HepG2 (cell line): ENCODE measurements around the gene CADM1.

Experiments used
- HNRNPK ChIP-seq: fragments of 200-400 bp; formaldehyde crosslinking; IDR thresholded peaks from 2 replicates; pipeline ENCODE4 v1.6.1; 2018; ENCODE audit warnings: low read length, low read depth, moderate library complexity, mild to moderate bottlenecking; ENCODE audit not compliant: poor library complexity, severe bottlenecking
- HOXA9 ChIP-seq: sonication (generic); formaldehyde crosslinking; IDR thresholded peaks from 2 replicates; pipeline ENCODE4 v1.8.1; 2022; ENCODE audit warnings: missing genetic modification reagents, mild to moderate bottlenecking, moderate library complexity, borderline replicate concordance
- PRDM10 ChIP-seq: sonication (generic); formaldehyde crosslinking; IDR thresholded peaks from 2 replicates; pipeline ENCODE4 v1.4.0; 2020; ENCODE audit warnings: low read depth, missing genetic modification reagents
- SNAI1 ChIP-seq: sonication (generic); formaldehyde crosslinking; IDR thresholded peaks from 2 replicates; pipeline ENCODE4 v1.5.0; 2020; ENCODE audit warnings: mild to moderate bottlenecking, missing genetic modification reagents, borderline replicate concordance
- SNAPC2 ChIP-seq: sonication (generic); formaldehyde crosslinking; IDR thresholded peaks from 2 replicates; pipeline ENCODE4 v1.8.1; 2022; ENCODE audit warnings: mild to moderate bottlenecking, missing genetic modification reagents
- ZFP36 ChIP-seq: fragments of 150-350 bp; IDR thresholded peaks from 2 replicates; pipeline ENCODE4 v1.6.1; 2018; ENCODE audit warnings: borderline replicate concordance, low read length, low read depth; ENCODE audit not compliant: partially characterized antibody

- TF ChIP-seq ZFP36 (no peak), SNAI1 (CRISPR knock-in tag) (no peak), SNAPC2 (no peak), HOXA9 (CRISPR knock-in tag) (no peak), HNRNPK (no peak), PRDM10 (CRISPR knock-in tag) (no peak)
Observed at GRCh38 chr11:115481528-115481927, 22.7 kb downstream of the CADM1 start.
